ENCODE data around the gene MARK4. TPM values are rescaled to one million over a fixed set of nuclear protein-coding genes. Genes with fewer than 3 reads are reported as not detected.
"Not testable (repeated sequence)": the region's sequence is repeated elsewhere in the genome, so short reads cannot be mapped to it uniquely, and the experiment has no call there.

Gene MARK4
- 26.2 TPM for total RNA-seq
- long read RNA-seq, partial matches to known transcripts, result 13 of 16 reads
- long read RNA-seq, other reads (novel, unspliced or antisense), result 3 of 16 reads

DNA sequence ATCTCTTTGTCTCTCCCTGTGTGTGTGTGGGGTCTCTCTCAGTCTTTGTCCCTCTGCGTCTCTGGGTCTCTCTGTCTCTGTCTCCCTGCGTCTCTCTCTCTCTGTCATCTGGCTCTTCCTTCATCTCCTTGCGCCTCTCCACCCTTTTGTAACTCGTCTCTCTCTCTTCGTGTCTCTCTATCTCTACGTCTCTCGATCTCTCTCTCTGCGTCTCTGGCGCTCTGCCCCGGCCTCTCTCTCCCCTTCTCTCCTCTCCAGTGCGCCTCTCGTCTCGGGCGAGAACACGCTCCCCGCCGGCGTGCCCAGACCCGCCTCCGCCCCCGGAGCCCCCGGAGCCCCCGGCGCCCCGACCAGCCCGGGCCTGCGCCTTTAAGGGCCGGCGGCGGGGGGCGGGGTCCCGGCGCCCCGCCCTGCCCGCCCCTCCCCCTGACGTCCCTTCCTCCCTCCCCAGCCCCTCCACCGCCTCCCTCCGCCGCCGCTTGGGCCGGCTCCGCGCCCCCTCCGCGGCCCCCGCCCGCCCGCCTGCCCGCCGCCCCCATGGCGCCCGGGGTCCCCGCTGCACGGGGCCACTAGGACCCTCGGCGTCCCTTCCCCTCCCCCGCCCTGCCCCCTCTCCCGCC lies at the start of gene MARK4:
Gene MARK4, plus strand, starts transcription at position 440 of the 620 bp plus-strand sequence. CDS start 318 bp downstream, outside the sequence.
- peak; percentile 81 for ATAC-seq
- intact Hi-C loops (cut with micrococcal nuclease), result no loop called here
- DNase-seq, result peak; percentile 69

DNA sequence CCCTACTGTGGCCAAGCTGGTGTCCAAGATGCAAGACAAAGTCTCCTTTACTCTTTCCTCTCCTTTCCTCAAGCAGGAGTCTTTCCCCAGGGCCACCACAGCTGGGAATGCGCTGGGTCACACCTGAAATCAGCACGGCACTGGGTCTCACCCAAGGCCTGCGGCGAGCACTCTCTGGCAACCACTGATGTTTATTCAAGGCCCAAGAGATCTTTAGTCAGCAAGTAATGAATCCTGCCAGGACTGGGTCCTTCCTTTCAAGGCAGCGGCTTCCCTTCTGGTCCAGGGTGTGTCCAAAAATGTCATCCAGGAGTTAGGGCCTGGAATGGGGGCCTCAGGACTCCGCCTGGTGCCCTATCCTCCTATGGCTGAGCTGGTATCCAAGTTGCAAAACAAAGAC lies 48.4 kb upstream of the MARK4 start:
- intact Hi-C loops (cut with micrococcal nuclease), result no loop called here

GRCh38 chr19:45205810-45206209 lies 45.3 kb upstream of the MARK4 start:
- ATAC-seq, result no peak
- no peak for DNase-seq
- intact Hi-C loops (cut with micrococcal nuclease), result no loop called here

More for the DNA sequence above, 48.4 kb upstream of the MARK4 start:
- DNase-seq (no peak), ATAC-seq (no peak)

DNA sequence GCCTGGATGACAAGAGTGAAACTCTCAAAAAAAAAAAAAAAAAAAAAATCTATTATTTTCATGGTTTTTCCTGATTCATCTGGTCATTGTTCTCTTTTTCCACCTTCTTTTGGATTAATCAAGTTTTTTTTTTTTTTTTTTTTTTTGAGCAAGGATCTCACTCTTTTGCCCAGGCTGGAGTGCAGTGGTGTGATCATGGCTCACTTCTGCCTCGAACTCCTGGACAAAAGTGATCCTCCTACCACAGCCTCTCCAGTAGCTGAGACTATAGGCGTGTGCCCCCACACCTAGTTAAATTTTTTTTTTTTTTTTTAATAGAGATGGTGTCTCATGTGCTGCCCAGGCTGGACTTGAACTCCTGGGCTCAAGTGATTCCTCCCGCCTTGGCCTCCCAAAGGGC lies 44.7 kb upstream of the MARK4 start:
- intact Hi-C loops (cut with micrococcal nuclease), result no loop called here
- no peak for DNase-seq
- no peak for ATAC-seq

- intact Hi-C loops (cut with micrococcal nuclease), result no loop called here
- ATAC-seq (peak; percentile 91), DNase-seq (peak; percentile 75)
Observed at GRCh38 chr19:45211751-45212381, 39.2 kb upstream of the MARK4 start.

GRCh38 chr19:45213031-45213430 lies 38.0 kb upstream of the MARK4 start:
- ATAC-seq (no peak), DNase-seq (no peak)
- intact Hi-C loops (cut with micrococcal nuclease), result no loop called here

GRCh38 chr19:45215391-45216191 lies 35.5 kb upstream of the MARK4 start:
- no peak for ATAC-seq
- peak; percentile 37 for DNase-seq
- intact Hi-C loops (cut with micrococcal nuclease), result no loop called here

DNA sequence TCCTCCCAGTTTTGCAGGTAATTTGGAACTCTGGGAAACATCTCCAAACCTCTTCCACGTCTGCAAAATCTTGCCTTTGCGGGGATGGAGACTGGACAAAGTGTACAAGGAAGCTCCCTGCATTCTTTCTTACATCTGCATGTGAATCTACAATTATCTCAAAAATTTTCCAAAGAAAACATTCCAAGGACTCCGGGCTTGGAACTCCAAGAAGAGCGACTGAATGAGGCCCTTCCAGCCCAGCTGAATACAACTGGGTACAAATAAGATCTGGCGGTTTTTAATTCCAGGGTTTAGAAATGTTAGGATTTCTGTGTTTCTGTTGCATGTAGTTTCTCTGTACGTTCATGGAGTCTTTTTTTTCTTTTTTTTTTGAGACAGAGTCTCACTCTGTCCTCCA lies 34.4 kb upstream of the MARK4 start:
- no peak for ATAC-seq
- DNase-seq, result no peak
- intact Hi-C loops (cut with micrococcal nuclease), result no loop called here

GRCh38 chr19:45217193-45217956 lies 33.7 kb upstream of the MARK4 start:
- no peak for ATAC-seq
- no peak for DNase-seq
- intact Hi-C loops (cut with micrococcal nuclease), result no loop called here

- no peak for DNase-seq
- intact Hi-C loops (cut with micrococcal nuclease), result no loop called here
- ATAC-seq, result no peak
Observed at GRCh38 chr19:45217957-45218334, 33.1 kb upstream of the MARK4 start.

DNA sequence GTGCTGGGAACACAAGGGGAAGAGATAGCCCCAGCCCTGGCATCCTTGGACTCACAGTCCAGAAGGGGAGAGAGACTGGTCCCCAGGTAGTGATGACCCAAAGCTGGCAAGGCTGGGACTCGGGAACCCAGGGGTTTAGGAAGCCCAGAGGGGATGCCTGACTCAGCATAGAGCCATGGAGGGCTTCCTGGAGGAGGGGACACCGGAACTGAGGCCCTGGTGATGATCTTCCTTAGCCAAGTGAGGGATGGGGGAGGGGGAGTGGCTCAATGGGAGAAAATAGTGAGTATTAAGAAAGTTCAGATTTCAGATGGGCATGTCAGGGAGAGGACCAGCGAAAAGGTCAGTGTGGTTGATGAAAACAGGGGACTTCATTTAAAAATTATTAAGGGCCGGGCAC lies 32.6 kb upstream of the MARK4 start:
- intact Hi-C loops (cut with micrococcal nuclease), result no loop called here
- no peak for ATAC-seq
- DNase-seq, result no peak

GRCh38 chr19:45218911-45219743 lies 31.9 kb upstream of the MARK4 start:
- intact Hi-C loops (cut with micrococcal nuclease), result no loop called here
- DNase-seq, result no peak
- ATAC-seq, result no peak

DNA sequence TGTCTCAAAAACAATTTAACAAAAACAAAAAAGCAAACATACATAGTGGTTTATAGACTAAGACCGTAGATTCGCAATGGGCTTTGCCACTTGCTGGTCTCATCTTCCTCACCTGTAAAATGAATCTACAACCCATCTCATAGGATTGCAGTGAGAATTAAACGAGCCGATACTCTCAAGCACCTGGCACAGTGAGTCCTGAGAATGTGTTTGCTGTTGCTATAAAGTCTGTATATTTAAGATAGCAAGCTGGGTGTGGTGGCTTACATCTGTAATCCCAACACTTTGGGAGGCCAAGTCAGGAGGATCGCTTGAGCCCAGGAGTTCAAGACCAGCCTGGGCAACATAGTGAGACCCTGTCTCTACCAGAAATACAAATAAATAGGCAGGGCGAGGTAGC lies 28.3 kb upstream of the MARK4 start:
- no peak for ATAC-seq
- no peak for DNase-seq
- intact Hi-C loops (cut with micrococcal nuclease), result no loop called here

DNA sequence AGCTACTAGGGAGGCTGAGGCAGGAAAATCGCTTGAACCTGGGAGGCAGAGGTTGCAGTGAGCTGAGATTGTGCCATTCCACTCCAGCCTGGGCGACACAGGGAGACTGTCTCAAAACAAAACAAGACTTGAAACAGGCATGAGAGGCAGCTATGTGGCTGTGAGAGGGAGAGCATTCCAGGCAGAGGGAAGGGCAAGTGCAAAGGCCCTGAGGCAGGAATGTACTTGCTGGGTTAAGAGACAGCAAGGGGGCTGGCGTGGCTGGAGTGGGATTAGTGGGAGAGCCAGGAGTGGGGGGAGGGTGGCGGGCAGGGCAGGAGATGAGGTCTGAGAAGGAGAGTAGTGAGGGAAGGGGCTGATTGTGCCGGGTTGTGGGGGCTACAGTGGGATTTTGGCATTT lies 27.2 kb upstream of the MARK4 start:
- ATAC-seq (no peak), DNase-seq (no peak)
- intact Hi-C loops (cut with micrococcal nuclease), result no loop called here

GRCh38 chr19:45224645-45225044 lies 26.4 kb upstream of the MARK4 start:
- DNase-seq, result no peak
- no peak for ATAC-seq
- intact Hi-C loops (cut with micrococcal nuclease), result no loop called here

GRCh38 chr19:45229056-45229455 lies 22.0 kb upstream of the MARK4 start:
- ATAC-seq; intact Hi-C loops (cut with micrococcal nuclease): not testable (repeated sequence)

DNA sequence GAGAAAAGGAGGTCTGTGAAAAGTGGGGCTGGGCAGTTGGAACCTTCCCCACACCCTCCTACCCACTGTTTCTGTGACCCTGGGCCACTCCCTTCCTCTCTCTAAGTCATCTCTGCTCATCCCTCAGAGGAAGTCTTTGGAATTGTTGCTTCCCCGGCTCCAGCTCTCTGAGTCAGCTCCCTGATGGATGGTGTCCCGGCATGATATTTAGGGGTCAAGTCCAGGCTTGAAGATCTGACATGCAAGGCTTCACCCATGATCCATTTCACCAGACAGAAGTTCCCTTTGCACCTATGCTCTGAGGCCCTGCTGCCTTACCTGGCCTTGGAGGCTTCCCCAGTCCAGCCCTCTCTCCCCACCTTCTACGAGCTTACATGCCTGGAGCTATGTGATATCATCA lies 19.2 kb upstream of the MARK4 start:
- DNase-seq, result no peak
- ATAC-seq, result no peak
- intact Hi-C loops (cut with micrococcal nuclease), result no loop called here

More at GRCh38 chr19:45229056-45229455, 22.0 kb upstream of the MARK4 start:
- not testable (repeated sequence) for DNase-seq

GRCh38 chr19:45234089-45234869 lies 16.8 kb upstream of the MARK4 start:
- intact Hi-C loops (cut with micrococcal nuclease), result no loop called here
- ATAC-seq, result no peak
- DNase-seq, result no peak

All from left ventricle myocardium superior (tissue), 1 donor.